LNCAP (cell line): ENCODE data around the gene LDLRAD2.

Experiments used
- CTCF ChIP-seq: fragments of 450-650 bp; IDR thresholded peaks from 2 replicates; pipeline ENCODE4 v1.5.1; 2017; ENCODE audit warnings: mild to moderate bottlenecking

Gene LDLRAD2

DNA sequence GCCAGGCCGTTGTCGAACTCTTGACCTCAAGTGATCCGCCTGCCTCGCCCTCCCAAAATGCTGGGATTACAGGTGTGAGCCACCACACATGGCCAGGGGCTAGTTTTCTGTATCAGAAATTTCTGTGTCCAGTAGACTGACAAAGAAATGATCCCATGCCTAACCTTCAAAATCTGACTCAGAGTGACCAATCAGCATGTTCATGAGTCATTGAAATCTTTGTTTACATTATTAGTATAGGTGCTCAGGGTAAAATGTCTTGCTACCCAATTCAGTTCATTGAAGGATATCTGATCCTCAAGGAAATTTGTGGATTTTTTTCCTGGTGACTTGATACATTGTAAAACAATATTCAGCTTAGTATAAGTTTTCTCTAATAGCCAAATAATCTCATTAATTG is 11.0 kb upstream of the LDLRAD2 start:
- TF ChIP-seq CTCF = no peak

DNA sequence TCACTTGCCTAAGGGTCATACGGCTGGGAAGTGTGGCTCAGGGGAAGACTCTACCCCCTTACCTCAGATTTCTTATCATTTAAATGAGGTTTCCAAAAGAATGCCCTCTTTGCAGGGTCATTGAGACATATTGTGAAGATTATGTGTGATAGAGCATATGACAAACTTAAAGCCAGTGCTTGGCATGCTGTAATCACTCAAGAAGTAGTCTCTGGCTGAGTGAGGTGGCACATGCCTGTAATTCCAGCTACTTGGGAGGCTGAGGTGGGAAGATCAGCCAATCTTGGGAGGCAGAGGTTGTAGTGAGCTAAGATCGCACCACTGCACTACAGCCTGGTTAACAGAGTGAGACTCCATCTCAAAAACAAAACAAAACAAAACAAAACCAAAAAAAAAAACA is 7.5 kb upstream of the LDLRAD2 start:
- TF ChIP-seq CTCF = no peak

DNA sequence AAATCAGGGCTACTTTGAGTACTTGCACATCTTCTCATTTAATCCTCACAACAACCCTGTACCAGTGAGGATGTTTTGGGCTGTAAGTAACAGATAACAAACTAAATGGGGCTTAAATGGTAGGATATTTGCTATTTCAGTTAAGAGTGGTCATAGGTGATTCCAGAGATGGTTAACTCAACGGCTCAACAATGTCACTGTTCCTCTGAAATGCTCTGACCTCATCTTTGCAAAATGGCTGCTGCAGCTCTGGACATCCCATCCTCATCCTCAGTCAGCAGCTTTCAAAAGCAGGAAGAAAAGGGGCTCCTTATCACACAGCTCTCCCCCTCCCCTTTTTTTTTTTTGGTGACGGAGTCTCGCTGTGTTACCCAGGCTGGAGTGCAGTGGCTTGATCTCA is 1.5 kb downstream of the LDLRAD2 start:
- TF ChIP-seq CTCF = no peak

- TF ChIP-seq CTCF = no peak
Observed at GRCh38 chr1:21814241-21814918, 2.3 kb downstream of the LDLRAD2 start.

- no peak for TF ChIP-seq CTCF
Observed at GRCh38 chr1:21814981-21815582, 3.0 kb downstream of the LDLRAD2 start.

- TF ChIP-seq CTCF = no peak
Observed at GRCh38 chr1:21815724-21816321, 3.8 kb downstream of the LDLRAD2 start.

GRCh38 chr1:21816602-21817302 is 4.7 kb downstream of the LDLRAD2 start:
- no peak for TF ChIP-seq CTCF
